ENCODE measurements around the gene ZNF511.

ZNF511 gene

DNA sequence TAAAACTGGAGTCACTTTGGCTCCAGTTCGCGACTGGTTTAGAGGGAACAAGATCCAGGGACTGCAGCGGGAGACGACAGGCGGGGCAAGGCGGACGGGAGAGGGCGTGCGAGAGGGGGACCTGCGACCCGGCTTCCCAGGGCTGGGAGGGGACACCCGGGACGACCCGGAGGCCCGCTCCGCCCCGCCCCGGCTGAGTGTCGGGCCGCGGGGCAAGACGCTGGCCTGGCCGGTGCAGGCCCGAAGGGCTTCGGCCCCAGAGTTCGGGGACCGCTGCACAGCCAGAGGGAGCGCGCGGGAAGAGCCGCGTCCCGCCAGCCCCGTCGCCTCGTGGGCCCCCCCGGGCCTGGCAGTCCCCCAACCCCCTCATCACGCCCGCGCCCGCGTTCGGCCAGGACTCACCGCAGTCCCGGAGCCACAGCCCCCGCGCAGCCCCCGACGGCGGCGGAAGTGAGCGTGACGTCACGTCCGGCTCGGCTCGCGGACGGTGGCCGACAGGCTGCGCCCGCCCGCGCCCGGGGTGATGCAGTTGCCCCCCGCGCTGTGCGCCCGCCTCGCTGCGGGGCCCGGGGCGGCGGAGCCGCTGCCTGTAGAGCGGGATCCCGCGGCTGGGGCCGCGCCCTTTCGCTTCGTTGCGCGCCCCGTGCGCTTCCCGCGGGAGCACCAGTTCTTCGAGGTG lies at the start of gene ZNF511, which contains the start of gene TUBGCP2:
TSS of gene ZNF511 (plus strand) at position 494 of the 679 bp plus-strand sequence. CDS start at position 524, 30 bp downstream.
TSS of gene TUBGCP2 (minus strand) at position 452 of the 679 bp plus-strand sequence. CDS start 5,931 bp downstream, outside the sequence.
- peak within 1 kb of the TSS; percentile 92 for H3K27ac ChIP-seq
- TF ChIP-seq ZFX (IDR thresholded peaks at IDR 0.05; ENCODE audit: borderline replicate concordance) (no peak), CTCF (IDR thresholded peaks at IDR 0.05) (no peak)

DNA sequence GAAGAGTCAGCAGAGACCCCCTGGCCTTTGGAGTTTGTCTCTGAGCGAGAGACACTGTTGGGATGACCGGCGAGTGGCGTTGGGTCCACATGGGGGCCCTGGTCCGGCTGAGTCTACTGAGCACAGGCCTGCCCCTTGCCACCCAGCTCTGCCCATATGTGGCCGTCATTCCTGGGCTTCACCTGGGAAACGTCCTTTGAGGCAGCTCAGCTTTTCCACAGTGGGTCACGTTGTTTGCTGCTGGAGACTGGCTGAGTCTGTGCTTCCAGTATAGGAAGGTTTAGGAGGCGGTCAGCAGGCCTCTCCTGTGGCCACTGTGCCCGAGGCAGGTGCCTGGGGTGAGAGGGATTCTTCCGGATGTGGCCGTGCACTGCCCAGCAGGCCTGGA lies 49.1 kb upstream of the ZNF511 start:
- no peak overlapping the region for H3K27ac ChIP-seq
- no peak for TF ChIP-seq CTCF (IDR thresholded peaks at IDR 0.05)
- TF ChIP-seq ZFX (IDR thresholded peaks at IDR 0.05; ENCODE audit: borderline replicate concordance), result no peak

DNA sequence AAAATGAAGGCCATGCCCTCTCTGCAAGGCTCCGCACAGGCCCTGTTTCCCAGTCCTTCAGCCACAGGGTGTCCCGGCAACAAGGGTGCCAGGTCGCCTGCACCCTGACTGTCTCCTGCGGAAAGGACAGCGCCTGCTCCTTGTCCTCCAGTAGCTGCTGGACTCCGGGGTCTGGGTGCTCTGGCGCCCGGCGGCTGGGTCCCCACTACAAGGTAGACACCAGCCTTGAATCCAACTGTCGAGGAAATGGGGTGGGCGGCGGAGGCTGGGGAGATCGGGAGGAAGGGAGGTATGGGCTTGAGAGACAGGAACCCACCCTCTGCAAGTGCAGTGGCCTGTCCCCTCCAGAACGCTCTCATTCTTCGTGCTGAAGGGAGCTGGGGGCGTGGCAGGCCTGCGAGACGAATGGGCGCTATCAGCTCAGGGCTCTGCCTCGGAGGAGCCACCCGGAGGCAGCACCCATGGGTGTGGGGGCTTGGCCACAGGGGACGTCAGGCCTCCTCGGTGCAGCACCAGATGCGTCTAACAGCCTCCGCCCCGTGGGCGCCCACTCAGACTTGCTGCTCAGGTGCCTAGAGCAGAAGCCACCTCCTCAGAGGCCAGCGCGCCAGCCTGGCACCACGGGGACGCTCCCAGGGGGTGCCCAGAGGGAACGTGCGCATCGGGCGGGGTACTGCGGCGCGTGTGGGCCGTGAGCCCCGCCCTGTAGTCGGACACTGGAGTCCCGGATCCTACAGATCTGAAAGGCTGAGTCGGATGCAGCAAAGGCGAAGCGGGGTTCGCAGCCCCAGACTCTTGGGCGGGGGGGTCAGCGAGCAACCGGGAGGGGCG lies 47.6 kb upstream of the ZNF511 start:
- H3K27ac ChIP-seq, result peak overlapping the region; percentile 75
- TF ChIP-seq ZFX (IDR thresholded peaks at IDR 0.05; ENCODE audit: borderline replicate concordance) (no peak), CTCF (IDR thresholded peaks at IDR 0.05) (no peak)

DNA sequence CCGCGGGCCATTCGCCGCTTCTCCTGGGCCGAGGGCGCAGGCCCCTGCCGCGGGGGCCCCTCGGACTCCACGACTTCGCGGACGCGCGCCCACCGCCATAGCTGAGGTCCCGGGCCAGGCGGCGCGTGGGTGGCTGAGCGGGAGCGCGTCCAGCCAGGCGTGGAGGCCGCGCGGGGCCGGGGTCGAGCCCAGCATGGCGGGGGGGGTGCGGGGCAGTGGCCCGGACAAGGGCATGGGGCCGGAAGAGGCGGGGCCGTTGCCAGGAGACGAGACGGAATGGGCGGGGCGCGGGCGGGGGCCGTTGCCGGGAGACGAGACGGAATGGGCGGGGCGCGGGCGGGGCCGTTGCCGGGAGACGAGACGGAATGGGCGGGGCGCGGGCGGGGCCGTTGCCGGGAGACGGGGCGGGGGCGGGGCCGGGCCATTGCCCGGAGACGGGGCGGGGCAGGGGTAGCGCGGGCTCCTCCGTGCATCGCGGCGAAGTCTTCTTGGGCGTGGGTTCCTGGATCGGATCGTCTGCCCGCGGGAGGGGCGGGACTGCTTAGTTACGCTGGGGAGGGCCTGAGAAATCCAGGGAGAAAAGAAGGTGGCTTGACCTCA lies 46.9 kb upstream of the ZNF511 start:
- TF ChIP-seq ZFX (IDR thresholded peaks at IDR 0.05; ENCODE audit: borderline replicate concordance) (no peak), CTCF (IDR thresholded peaks at IDR 0.05) (no peak)
- H3K27ac ChIP-seq, result peak overlapping the region; percentile 75

- TF ChIP-seq CTCF (IDR thresholded peaks at IDR 0.05), result no peak
- TF ChIP-seq ZFX (IDR thresholded peaks at IDR 0.05; ENCODE audit: borderline replicate concordance), result no peak
- no peak overlapping the region for H3K27ac ChIP-seq
Observed at GRCh38 chr10:133262696-133263095, 46.0 kb upstream of the ZNF511 start.

- H3K27ac ChIP-seq, result no peak overlapping the region
- TF ChIP-seq ZFX (IDR thresholded peaks at IDR 0.05; ENCODE audit: borderline replicate concordance), result no peak
- no peak for TF ChIP-seq CTCF (IDR thresholded peaks at IDR 0.05)
Observed at GRCh38 chr10:133263674-133264073, 45.0 kb upstream of the ZNF511 start.
